IMR-90 (cell line): ENCODE results near the gene GPR179. TPM values are rescaled to one million over a fixed set of nuclear protein-coding genes. Genes with fewer than 3 reads are reported as not detected.

Experiments used
- ATAC-seq: fragments of 200-7000 bp; cut with Tn5 transposase; 2 replicates; pipeline ENCODE4 v1.9.1; 2020; ENCODE audit warnings: low read depth, mild to moderate bottlenecking, moderate library complexity
- BruUV-seq: library from RNA; stranded (reverse); fragments of 400-500 nt; replicated peaks from 2 replicates; lab custom pipeline; 2021; lab: Mats Ljungman, UMichigan
- CTCF ChIA-PET: fragments of 300-600 bp; formaldehyde crosslinking; extraction: SDS; loops from one replicate; lab custom pipeline; 2021; ENCODE audit warnings: antibody characterized with exemption; lab: Yijun Ruan, JAX
- POLR2A ChIA-PET: fragments of 300-600 bp; sonication (Branson Sonifier 250); formaldehyde crosslinking; loops from one replicate; lab custom pipeline; 2022; ENCODE audit warnings: antibody characterized with exemption; ENCODE audit not compliant: unreplicated experiment; lab: Charles Lee
- DNase-seq: peaks from one replicate; pipeline ENCODE4 v3.0.0; 2013
- H2AFZ ChIP-seq: replicated peaks from 2 replicates; pipeline ENCODE3; 2013; ENCODE audit warnings: low read length, mild to moderate bottlenecking; ENCODE audit not compliant: poor library complexity
- H2AK5ac ChIP-seq: 2 replicates; pipeline ENCODE4 v1.6.1; 2013; ENCODE audit warnings: low read depth, low read length, inconsistent platforms
- H2AK9ac ChIP-seq: replicated peaks from 2 replicates; pipeline ENCODE3; 2013; ENCODE audit warnings: mild to moderate bottlenecking, low read depth, low read length, moderate library complexity; ENCODE audit not compliant: poor library complexity
- H2BK120ac ChIP-seq: 2 replicates; pipeline ENCODE4 v1.6.1; 2013; ENCODE audit warnings: low read depth, low read length, inconsistent platforms
- H2BK15ac ChIP-seq: 3 replicates; pipeline ENCODE4 v1.6.1; 2013; ENCODE audit warnings: low read depth, low read length, inconsistent platforms
- H2BK20ac ChIP-seq: 2 replicates; pipeline ENCODE4 v1.6.1; 2013; ENCODE audit warnings: low read depth, mild to moderate bottlenecking, inconsistent platforms, low read length, moderate library complexity
- H2BK5ac ChIP-seq: 2 replicates; pipeline ENCODE4 v1.6.1; 2013; ENCODE audit warnings: mild to moderate bottlenecking, low read depth, low read length, inconsistent platforms; ENCODE audit not compliant: poor library complexity, severe bottlenecking
- H3K14ac ChIP-seq: replicated peaks from 2 replicates; pipeline ENCODE4 v1.6.1; 2013; ENCODE audit warnings: low read depth, low read length, inconsistent platforms
- H3K18ac ChIP-seq: 2 replicates; pipeline ENCODE4 v1.6.1; 2013; ENCODE audit warnings: low read depth, low read length, control low read depth
- H3K23ac ChIP-seq: 2 replicates; pipeline ENCODE4 v1.6.1; 2013; ENCODE audit warnings: low read depth, low read length, inconsistent platforms
- H3K27ac ChIP-seq: 2 replicates; pipeline ENCODE4 v1.5.1; 2013; ENCODE audit warnings: mild to moderate bottlenecking, control low read depth, low read length; ENCODE audit not compliant: insufficient read depth
- H3K27me3 ChIP-seq: 2 replicates; pipeline ENCODE4 v1.6.1; 2013; ENCODE audit warnings: low read length; ENCODE audit not compliant: control insufficient read depth, insufficient read depth
- H3K36me3 ChIP-seq: 2 replicates; pipeline ENCODE4 v1.6.1; 2013; ENCODE audit warnings: low read length, mixed read lengths; ENCODE audit not compliant: control insufficient read depth, insufficient read depth
- H3K4ac ChIP-seq: 2 replicates; pipeline ENCODE4 v1.6.1; 2013; ENCODE audit warnings: low read depth, low read length, inconsistent platforms
- H3K4me1 ChIP-seq: 2 replicates; pipeline ENCODE4 v1.6.1; 2013; ENCODE audit warnings: low read length, mixed read lengths; ENCODE audit not compliant: control insufficient read depth, insufficient read depth
- H3K4me2 ChIP-seq: 2 replicates; pipeline ENCODE4 v1.6.1; 2013; ENCODE audit warnings: low read depth, mild to moderate bottlenecking, control low read depth, low read length, moderate library complexity
- H3K4me3 ChIP-seq: 2 replicates; pipeline ENCODE4 v1.5.1; 2013; ENCODE audit warnings: low read depth, mild to moderate bottlenecking, control low read depth, low read length, moderate library complexity; ENCODE audit not compliant: insufficient read depth
- H3K56ac ChIP-seq: 2 replicates; pipeline ENCODE4 v1.6.1; 2013; ENCODE audit warnings: low read length, inconsistent platforms; ENCODE audit not compliant: insufficient read depth; ENCODE audit errors: extremely low read depth
- H3K79me1 ChIP-seq, 2 experiments: 2 replicates each; pipeline ENCODE4 v1.6.1; 2013; ENCODE audit warnings: low read length in 2 of 2, inconsistent platforms in 1 of 2, low read depth in 1 of 2
- H3K9ac ChIP-seq: 2 replicates; pipeline ENCODE4 v1.6.1; 2013; ENCODE audit warnings: low read depth, low read length, control low read depth
- H3K9me1 ChIP-seq: 2 replicates; pipeline ENCODE4 v1.6.1; 2013; ENCODE audit warnings: low read length, inconsistent platforms; ENCODE audit not compliant: insufficient read depth
- H3K9me3 ChIP-seq: 2 replicates; pipeline ENCODE4 v1.6.1; 2013; ENCODE audit warnings: low read length; ENCODE audit not compliant: control insufficient read depth, insufficient read depth
- H4K20me1 ChIP-seq: 2 replicates; pipeline ENCODE4 v1.6.1; 2013; ENCODE audit warnings: low read length, inconsistent platforms; ENCODE audit not compliant: insufficient read depth
- H4K5ac ChIP-seq: 2 replicates; pipeline ENCODE4 v1.6.1; 2013; ENCODE audit warnings: mild to moderate bottlenecking, low read depth, low read length, control low read depth
- H4K8ac ChIP-seq, 2 experiments: 2 replicates each; pipeline ENCODE4 v1.6.1; 2013; ENCODE audit warnings: low read depth in 2 of 2, low read length in 2 of 2, control low read depth in 1 of 2, inconsistent platforms in 1 of 2
- H4K91ac ChIP-seq: 2 replicates; pipeline ENCODE4 v1.6.1; 2013; ENCODE audit warnings: low read depth, low read length, inconsistent platforms; ENCODE audit not compliant: insufficient read depth
- CHD1 ChIP-seq: IDR thresholded peaks from 2 replicates; pipeline ENCODE4 v1.6.1; 2012; ENCODE audit warnings: low read depth, low read length, improper control_type of control experiment
- CTCF ChIP-seq: conservative IDR thresholded peaks from 2 replicates; pipeline ENCODE4 v1.5.1; 2012; ENCODE audit warnings: mild to moderate bottlenecking, low read depth, low read length, improper control_type of control experiment
- FOS ChIP-seq: fragments of 150-350 bp; IDR thresholded peaks from 2 replicates; pipeline ENCODE4 v1.6.1; 2016; ENCODE audit warnings: low read depth, low read length
- MAZ ChIP-seq: IDR thresholded peaks from 2 replicates; pipeline ENCODE4 v1.6.1; 2012; ENCODE audit warnings: low read depth, mild to moderate bottlenecking, low read length, improper control_type of control experiment, moderate library complexity, borderline replicate concordance
- NFE2L2 ChIP-seq: fragments of 150-350 bp; IDR thresholded peaks from 2 replicates; pipeline ENCODE4 v1.6.1; 2016; ENCODE audit warnings: low read depth, mild to moderate bottlenecking, low read length
- POLR2A ChIP-seq: IDR thresholded peaks from 2 replicates; pipeline ENCODE4 v1.6.1; 2012; ENCODE audit warnings: mild to moderate bottlenecking, low read depth, low read length
- RCOR1 ChIP-seq: IDR thresholded peaks from 2 replicates; pipeline ENCODE4 v1.6.1; 2012; ENCODE audit warnings: mild to moderate bottlenecking, low read length, improper control_type of control experiment; ENCODE audit not compliant: insufficient replicate concordance
- RFX5 ChIP-seq: IDR thresholded peaks from 2 replicates; pipeline ENCODE4 v1.8.0; 2012; ENCODE audit warnings: low read depth, mild to moderate bottlenecking, low read length, moderate library complexity
- USF2 ChIP-seq: fragments of 150-350 bp; IDR thresholded peaks from 2 replicates; pipeline ENCODE4 v1.6.1; 2017; ENCODE audit warnings: mild to moderate bottlenecking, antibody characterized with exemption, low read length, low read depth
- WGBS, 2 experiments: methylation state at CpG; one replicate each; pipeline versions ENCODE4 v1.1.5 to v1.1.7; 2013; ENCODE audit warnings: missing lambda C conversion rate in 2 of 2; ENCODE audit not compliant: insufficient read length in 1 of 2; ENCODE audit errors: extremely low coverage in 2 of 2; 5-methylcytosine and 5-hydroxymethylcytosine counted together
- dilution Hi-C: fragments of 300-500 bp; cut with HindIII; formaldehyde crosslinking; loops from one replicate; pipeline ENCODE4 v1.14.3; 2018; ENCODE audit warnings: low sequenced_read_pairs; ENCODE audit not compliant: unreplicated experiment
- in situ Hi-C: fragments of 300-500 bp; cut with MboI; formaldehyde crosslinking; loops from 3 replicates; pipeline ENCODE4 v1.14.3; 2019; ENCODE audit warnings: low sequenced_read_pairs, inconsistent platforms, mixed read lengths
- intact Hi-C: fragments of 100-400 bp; cut with micrococcal nuclease; formaldehyde crosslinking; loops from 2 replicates; pipeline ENCODE4 v1.10.0; 2022
- polyA plus RNA-seq, 3 experiments: library from polyadenylated mRNA; depleted of rRNA; stranded (reverse); fragments of >200 nt; gene quantifications; 2 replicates each; pipeline ENCODE4 v1.2.3, GENCODE V29; 2012; ENCODE audit warnings: low replicate concordance in 1 of 3
- total RNA-seq: library from RNA; depleted of rRNA; stranded (reverse); fragments of >200 nt; gene quantifications from 2 replicates; pipeline ENCODE4 v1.2.3, GENCODE V29; 2012

Gene GPR179
- total and polyA plus RNA-seq, 2 of the 4 experiments (the other 2 are of a cell fraction) = not detected

GRCh38 chr17:38369124-38369886 lies 25.5 kb upstream of the GPR179 start:
- CTCF ChIA-PET = no interaction called here
- Histone ChIP-seq H3K14ac (no peak overlapping the region), H3K4ac (no peak overlapping the region), H2BK20ac (no peak overlapping the region), H2BK120ac (no peak overlapping the region), H2BK15ac (no peak overlapping the region), H3K9ac (no peak overlapping the region), H3K27ac (no peak overlapping the region), H2AFZ (no peak overlapping the region), H3K9me1 (no peaks in the 10 kb centered on the region), H3K9me3 (no peaks in the 10 kb centered on the region), H4K5ac (no peak overlapping the region), H3K79me1 (no peaks in the 10 kb centered on the region; a peak in 3 of 4 replicates), H3K27me3 (no peaks in the 10 kb centered on the region), H4K20me1 (no peaks in the 10 kb centered on the region), H2AK9ac (no peak overlapping the region), H3K36me3 (peaks cover 30% of the 10 kb centered on the region), H3K18ac (no peak overlapping the region), H3K4me3 (no peak overlapping the region), H4K8ac (no peak overlapping the region), H2BK5ac (no peak overlapping the region), H2AK5ac (no peak overlapping the region), H3K4me1 (no peaks in the 10 kb centered on the region), H3K56ac (no peak overlapping the region), H4K91ac (no peak overlapping the region), H3K23ac (no peak overlapping the region), H3K4me2 (no peak overlapping the region)
- no peak for DNase-seq
- TF ChIP-seq RCOR1 = no peak
- no peak for TF ChIP-seq USF2
- TF ChIP-seq RFX5 = no peak
- no peak for TF ChIP-seq CHD1
- no peak for TF ChIP-seq POLR2A
- no peak for TF ChIP-seq FOS
- TF ChIP-seq CTCF = no peak
- TF ChIP-seq NFE2L2 = no peak
- TF ChIP-seq MAZ = no peak
- POLR2A ChIA-PET = no interaction called here
- intact Hi-C loops (no loop called here), in situ Hi-C loops (loop anchor here (25.0 kb wide), 1 partner anchor 118 kb away; no protein-coding TSS in a partner anchor), dilution Hi-C loops (no loop called here)
- no peak for ATAC-seq
- no TSS peak for BruUV-seq
- 100% methylated on average over 1 of the region's 8 CpGs; no CpG with 5 or more reads in 1 of the 2 experiments for WGBS, 2 experiments
